ENCODE measurements around the gene WWOX.

The WWOX gene

DNA sequence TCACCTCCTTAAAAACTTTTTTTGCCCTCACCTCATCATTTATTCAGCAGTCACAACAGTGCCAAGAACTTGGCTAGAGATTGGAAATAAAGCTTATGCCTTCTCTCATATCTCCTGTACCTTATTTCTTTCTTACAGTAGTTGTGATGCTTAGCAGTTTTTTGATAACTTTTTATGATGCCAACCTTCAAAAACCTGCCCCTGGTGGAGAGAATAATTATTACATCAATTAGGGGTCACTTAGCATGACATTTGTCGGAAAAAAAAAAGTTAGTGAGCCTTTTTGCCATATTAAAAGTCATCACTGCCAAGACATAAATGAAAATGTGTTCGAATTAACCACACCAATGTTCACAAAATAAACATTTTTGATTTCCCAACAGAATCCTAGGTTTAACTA is 296.6 kb downstream of the WWOX start:
- DNase-seq (ENCODE audit: low read depth in 2 of 2), result no peak

DNA sequence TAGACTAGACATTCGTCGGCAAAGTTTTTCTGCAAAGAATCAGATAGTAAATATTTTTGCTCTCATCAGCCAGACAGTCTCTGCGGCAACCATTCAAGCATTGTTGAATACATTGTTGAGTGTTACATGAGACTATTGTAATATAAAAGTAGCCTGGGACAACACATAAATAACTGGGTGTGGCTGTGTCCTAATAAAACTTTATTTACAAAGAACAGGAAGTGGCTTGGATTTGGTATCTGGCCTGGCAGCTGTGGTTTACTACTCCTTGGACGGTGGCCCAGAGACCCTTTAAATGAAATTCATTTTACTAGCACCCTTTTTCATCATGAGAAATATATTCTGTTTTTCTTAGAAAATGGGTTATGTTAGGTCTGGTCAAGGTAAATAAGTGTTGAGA is 297.2 kb downstream of the WWOX start:
- DNase-seq (ENCODE audit: low read depth in 2 of 2), result no peak

DNA sequence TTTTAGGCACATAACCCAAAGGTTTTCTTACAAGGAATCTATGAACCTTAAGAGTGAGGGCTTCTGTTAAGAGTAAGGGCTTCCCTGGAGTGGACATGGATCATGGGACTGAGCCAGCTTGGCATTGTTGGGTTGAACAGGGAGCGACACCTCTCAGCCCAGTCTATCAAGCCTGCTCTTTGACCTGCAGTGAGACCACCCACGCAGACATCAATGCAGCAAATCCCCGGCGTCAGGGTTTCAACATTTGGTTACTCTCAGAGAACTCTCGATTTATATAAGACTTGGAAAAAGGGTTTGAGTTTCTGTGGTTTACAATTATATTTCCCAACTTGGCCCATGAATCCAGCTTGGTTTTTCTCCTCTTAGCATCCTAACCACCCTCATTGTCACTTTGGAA is 299.9 kb downstream of the WWOX start:
- no peak for DNase-seq (ENCODE audit: low read depth in 2 of 2)

DNA sequence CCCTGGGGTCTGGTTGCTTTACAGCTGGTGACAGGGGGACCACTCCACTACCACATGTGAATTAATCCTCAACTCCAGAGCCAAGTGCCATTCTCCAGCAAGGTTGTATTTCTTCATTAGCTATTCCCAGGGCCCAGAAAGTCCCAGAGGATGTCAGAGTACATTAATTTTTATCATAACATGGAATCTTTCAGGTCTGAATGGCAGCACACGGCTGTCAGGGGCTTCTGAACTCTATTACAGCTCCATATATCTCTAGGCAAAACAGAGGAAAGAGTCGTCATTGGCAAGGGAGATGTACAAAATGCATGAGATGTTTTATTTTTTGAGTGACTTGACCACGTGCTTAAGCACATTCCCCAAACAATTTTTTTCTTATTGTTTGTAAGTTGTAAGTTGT is 303.4 kb downstream of the WWOX start:
- no peak for DNase-seq (ENCODE audit: low read depth in 2 of 2)

DNA sequence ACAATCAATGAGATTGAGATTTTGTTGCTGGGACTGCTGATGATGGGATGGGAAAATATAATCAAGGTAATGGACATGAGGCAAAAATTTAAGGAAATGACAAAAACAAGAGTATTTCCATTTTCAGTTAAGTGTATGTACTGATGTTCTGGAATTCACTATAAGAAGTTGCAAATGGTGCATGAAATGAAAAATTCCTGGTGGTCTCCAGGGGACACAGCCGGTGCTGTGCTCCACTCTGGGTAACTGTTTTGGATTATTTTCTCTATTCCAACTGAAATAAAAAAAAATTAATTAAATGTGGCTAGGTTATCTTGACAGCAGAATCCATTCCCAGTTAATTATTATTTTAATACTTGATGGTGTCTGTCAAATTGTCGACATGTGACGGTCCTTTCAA is 305.6 kb downstream of the WWOX start:
- no peak for DNase-seq (ENCODE audit: low read depth in 2 of 2)

DNA sequence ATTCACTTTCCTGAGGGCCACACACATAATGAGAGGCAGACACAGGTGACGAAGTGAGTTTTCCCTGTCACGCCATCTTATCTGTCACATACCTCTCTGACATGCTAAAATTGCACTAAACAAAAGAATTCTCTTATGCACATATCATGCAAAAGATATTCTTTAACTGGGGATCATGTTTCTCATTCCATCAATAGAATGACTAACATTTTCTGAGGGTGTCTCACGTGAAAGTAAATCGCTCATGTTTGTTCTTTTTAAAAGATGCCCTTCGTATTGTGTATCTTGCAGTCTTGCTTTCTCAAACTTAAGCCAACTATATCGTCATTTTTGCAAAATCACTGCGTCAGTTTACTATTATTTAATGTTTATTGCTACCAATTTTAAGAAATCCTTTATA is 306.4 kb downstream of the WWOX start:
- DNase-seq (ENCODE audit: low read depth in 2 of 2), result no peak

DNA sequence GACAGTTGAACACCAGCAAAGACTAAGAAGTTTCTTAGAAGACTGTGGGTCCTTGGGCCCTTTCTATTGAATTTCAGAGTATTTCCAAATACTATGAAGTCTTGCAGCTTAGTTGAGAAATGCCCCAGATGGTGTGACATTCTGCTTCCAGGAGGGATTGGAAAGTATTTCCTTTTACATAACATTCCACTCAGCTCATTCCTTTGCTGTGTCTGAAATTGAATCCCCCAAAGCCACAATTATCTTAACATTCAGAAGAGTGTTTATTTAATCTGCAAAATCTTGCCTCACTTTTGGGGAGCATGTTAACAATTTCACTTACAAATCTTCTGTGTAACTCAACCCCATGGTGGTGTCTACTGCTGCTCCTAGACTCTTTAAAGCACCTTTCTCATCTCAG is 307.7 kb downstream of the WWOX start:
- DNase-seq (ENCODE audit: low read depth in 2 of 2), result no peak

DNA sequence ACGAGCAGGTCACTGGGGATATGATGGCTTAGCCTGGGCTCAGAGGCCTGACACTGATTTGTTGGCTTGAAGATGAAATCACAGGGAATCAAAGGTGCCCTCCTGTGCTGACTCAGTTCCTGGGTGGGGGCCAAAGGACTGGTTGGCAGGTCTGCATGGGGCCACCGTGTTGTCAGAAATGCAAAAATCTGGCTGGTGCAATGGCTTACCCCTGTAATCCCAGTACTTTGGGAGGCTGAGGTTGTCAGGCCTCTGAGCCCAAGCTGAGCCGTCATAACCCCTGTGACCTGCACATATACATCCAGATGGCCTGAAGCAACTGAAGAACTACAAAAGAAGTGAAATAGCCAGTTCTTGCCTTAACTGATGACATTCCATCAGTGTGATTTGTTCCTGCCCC is 314.2 kb downstream of the WWOX start:
- no peak for DNase-seq (ENCODE audit: low read depth in 2 of 2)

DNA sequence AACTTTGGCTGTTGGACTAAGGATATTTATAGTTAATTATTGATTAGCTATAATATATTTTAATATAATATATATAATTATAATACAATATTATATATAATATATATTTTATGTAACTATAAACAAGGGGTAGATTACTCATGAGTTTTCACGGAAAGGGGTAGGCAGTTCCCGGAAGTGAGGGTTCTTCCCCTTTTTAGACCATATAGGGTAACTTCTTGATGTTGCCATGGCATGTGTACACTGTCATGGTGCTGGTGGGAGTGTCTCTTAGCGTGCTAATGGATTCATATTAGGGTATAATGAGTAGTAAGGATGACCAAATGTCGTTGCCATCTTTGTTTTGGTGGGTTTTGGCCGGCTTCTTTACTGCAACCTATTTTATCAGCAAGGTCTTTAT is 315.6 kb downstream of the WWOX start:
- DNase-seq (ENCODE audit: low read depth in 2 of 2), result no peak

DNA sequence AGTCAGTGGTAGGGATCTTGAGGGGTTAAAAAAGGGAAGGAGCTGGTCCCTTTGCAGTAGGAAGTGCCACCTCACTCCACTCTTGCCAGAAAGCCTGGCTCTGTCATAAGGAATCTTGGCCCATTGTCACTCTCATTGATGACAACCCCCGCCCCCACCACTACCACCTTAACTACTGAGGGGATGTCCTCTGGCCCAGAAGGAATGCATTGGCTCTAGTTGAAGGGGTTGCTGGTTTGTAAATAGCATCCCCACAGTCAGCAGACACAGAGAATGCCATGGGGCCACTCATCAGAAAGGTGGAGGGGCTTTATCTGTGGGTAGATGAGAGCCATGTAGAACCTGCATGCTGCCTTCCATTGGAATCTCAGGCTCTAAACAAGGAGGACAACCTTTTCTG is 316.2 kb downstream of the WWOX start:
- DNase-seq (ENCODE audit: low read depth in 2 of 2), result no peak

DNA sequence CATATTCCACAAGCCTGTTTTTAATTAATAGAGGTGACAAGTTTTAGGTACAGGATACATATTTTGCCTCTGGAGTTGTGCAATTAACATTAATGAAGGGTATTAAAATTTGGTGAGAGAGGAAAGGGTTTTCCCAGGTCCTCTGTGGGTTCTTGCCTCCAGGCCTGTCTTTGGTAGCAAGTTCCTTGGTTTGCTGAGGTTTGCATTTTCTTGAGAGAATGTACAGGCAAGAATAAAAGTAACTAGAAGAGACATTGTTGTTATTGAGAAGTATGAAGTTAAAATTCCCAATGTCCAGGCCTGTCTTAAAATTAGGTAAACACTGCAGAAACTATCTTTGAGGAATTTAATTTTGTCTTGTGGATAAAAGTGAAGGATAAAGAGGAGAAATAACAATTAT is 316.9 kb downstream of the WWOX start:
- DNase-seq (ENCODE audit: low read depth in 2 of 2), result no peak

DNA sequence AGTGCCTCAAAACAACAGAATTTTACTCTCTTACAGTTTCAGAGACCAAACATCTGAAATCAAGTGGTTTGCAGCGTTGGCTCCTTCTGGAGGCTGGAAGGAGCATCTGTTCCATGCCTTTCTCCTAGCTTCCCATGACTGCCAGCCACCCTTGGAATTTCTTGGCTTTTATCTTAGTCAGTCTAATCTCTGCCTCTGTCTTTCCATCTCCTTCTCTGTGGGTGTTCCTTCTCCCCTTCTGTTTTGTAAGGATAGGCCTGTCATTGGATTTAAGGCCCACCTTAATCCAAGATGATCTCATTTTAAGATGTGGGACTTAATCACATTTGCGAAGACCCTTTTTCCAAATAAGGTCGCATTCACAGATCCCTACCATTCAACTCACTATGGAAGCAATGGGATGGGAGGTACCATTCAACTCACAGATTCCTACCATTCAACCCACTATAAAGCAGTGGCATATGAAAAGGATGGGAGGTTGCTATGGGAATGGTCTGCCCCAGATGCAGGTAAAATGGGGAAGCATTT is 321.8 kb downstream of the WWOX start:
- no peak for DNase-seq (ENCODE audit: low read depth in 2 of 2)

DNA sequence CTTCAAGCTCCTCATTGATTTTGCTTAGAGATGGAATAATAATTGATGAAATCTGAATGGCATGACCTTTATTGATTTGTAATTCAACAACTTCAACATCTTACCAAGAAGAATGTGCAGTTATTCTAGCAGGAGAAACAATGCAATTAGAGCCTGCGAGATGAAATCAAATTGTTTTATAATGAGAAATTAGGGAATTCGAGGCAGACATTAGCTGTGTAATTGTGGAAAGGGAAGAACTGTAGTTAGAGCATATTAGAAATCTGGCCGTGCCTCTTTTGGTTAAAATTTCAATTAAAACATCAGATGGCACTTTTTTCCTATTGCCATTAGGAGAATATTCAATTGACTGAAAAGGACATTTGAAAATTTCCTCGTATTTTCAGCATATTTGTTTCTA is 325.8 kb downstream of the WWOX start:
- DNase-seq (ENCODE audit: low read depth in 2 of 2), result no peak

DNA sequence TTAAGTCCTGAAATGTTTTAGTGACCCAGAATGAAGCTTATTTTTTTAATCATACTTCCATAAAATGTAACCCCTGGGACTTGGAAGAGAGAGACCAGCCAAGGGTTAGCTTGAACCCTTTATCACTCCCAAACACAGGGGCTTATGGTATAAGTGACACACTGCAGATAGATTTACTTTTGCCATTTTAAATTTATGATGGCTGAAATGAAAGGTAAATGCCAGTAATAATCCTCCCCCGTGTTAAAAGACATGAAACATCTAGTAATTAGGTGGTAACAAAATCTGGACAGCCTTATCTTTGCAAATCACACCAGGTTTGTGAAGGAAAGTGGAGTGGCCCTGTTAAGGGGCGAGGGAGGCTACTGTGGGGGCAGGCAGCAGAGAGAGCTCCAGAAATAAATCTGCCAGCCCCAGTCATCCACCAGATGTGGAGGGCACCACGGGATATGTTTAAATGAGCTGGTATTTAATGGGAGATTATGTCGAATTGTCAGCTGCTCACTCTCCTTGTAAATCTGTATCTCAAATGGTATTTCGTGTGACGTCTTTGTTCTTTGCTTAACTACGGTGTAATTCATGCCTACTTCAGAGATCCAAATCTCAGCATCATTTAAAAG is 326.5 kb downstream of the WWOX start:
- DNase-seq (ENCODE audit: low read depth in 2 of 2), result no peak

DNA sequence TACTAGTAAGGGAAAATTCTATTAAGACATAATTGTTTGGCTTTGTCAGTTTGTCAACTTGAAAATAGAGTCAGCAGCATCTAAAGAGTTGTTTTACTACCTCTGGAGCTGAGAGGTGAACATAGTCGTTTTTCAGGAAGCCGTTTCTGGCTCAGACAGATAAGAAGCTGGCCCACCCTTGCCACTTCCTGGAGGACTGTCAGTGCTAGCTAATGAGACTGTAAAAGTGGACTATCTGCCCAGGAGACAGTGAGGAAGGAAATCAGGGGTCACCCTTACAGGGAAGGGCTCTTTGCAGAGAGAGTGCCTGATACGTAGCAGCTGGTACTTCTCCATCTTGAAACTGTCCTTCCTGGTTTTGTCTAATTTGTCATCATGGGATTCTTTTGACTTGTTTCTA is 328.7 kb downstream of the WWOX start:
- DNase-seq (ENCODE audit: low read depth in 2 of 2), result no peak

DNA sequence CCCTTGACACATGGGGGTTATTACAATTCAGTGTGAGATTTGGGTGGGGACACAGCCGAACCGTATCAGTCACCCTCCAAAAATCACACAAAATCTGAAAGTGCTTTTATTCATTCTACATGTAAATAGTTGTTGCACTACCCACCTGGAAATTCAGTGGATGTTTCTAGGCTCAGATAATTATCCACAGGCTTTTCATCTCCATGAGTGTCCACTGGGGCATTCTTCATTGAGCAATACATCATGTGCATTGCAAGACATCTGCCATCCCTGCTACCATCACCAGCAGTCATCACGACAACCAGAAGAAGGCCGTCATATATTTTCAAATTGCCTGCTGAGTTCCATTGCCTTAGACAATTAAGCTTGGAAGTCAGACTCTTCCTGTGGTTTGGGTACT is 330.8 kb downstream of the WWOX start:
- DNase-seq (ENCODE audit: low read depth in 2 of 2), result no peak

DNA sequence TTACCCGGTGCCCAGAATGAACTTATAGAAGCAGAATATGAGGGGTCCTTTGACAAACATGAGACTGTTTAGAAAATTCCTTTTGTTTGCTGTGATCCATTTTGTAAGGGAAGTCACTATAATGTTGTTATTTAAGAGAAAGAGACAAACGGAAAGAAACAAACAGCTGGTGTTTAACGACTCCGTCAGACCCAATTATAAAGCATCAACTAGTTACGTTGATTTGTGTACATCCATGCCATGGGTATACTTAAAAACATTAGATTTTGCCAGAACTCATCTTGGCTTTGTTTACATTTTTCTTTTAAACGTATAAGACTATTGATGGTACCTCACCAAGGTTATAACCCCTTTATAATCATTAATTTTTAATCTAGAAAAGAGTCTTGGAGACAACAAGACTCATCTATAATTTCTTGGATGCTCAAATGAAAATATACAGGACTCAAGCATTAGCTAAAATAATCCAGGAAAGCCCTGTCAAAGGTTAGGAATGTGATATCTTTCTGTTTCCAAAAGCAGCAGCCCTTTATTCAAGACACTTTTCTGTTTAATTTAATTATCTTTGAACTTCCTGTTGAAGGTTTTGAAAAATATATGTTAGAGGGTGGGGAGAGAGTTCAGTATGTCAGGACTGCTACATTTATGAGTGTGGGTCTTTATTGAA is 331.7 kb downstream of the WWOX start:
- DNase-seq (ENCODE audit: low read depth in 2 of 2), result no peak

DNA sequence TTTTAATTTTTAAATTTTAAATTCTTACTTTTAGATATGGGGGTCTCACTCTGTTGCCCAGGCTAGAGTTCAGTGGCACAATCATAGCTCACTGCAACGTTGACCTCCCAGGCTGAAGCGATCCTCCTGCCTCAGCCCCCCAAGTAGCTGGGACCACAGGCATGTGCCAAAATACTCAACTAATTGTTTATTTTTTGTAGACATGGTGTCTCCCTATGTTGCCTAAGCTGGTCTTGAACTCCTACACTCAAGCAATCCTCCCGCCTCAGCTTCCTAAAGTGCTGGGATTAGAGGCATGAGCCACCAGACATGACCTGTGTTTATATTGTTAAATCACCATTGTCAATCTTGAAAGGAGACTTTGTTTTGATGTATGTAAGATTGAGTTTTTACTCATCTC is 332.2 kb downstream of the WWOX start:
- DNase-seq (ENCODE audit: low read depth in 2 of 2), result no peak

DNA sequence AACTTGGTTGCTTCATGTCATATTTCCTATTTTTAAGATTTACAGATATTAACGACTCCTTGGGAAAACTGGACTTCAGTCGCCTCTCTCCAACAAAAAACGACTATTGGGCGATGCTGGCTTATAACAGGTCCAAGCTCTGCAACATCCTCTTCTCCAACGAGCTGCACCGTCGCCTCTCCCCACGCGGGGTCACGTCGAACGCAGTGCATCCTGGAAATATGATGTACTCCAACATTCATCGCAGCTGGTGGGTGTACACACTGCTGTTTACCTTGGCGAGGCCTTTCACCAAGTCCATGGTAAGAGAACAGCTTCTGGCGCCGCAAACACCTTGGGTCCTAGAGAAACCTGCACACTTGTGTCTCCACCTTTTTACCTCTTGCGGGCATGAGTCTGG is 333.0 kb downstream of the WWOX start:
- no peak for DNase-seq (ENCODE audit: low read depth in 2 of 2)

DNA sequence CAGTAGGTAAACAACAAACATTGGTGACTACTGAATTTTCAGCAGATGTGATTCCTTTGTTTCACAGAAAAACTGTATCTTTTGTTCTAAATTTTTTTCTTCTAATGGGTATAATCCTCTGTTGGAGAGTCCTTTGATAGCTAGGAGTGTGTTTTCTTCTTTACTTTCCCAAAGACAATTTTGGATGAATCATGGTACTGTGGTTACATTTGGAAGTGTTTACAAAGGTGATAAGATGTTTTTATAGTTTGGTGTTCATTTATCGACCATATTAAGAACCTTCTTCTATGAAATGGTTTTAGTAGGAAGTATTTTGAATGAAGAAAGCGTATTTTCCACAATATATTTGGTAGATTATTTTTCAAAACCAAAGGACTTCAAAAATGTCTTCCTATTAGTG is 333.7 kb downstream of the WWOX start:
- DNase-seq (ENCODE audit: low read depth in 2 of 2), result no peak

DNA sequence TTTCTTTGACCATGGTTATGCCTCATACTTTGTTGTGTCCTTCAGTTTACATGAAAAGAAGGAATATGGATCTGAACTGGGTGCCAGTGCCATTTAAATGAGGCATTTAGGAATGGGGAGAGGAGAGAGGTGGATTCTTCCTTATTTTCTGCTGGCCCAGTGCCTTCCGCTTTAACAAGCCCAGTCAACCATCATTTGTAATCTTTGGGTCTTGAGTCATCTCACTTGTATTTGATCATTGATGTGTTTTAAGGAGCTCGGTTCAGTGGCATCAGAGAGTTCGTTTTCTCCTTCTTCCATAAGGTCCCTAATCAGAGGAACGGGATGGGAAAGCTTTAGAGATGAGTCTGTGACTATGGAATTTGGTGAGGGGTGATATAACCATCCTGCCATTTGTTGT is 334.9 kb downstream of the WWOX start:
- no peak for DNase-seq (ENCODE audit: low read depth in 2 of 2)

DNA sequence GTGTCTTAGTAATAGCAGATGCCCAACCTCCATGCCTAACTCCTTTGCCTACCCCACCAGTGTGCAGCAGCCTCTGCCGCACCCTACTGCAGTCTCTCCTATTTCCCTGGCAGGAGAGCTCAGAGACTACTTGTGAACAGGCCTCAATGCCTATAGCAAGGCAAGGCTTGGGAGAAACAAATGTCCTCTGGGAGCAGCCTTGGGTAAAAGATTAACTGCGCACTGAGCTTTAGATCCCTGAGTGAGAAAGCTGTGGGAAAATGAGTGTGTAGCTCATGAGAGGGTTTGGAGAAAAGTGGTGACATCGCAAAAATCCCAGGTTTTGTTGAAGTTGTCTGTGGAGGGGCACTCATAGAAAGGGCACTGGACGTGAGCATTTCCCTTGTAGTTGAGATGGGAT is 335.8 kb downstream of the WWOX start:
- no peak for DNase-seq (ENCODE audit: low read depth in 2 of 2)

DNA sequence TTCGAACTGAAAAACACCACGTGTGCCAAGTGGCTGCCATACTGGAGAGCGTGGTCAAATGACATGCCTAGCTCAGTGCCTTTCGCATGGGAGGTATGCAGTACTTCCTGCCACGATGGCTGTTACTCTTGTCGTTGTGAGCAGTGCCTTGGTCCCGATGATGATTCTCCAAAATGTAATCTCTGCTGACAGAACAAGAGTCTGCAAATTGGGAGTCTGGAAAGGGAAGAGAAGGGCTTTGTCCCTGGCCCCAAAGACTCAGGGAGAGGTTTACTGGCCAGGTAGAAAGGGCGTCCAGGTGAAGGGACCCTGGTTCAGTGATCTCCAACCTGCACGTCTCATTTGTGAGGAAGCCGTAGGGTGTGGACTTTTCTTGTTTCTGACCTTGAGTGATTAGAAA is 336.6 kb downstream of the WWOX start:
- no peak for DNase-seq (ENCODE audit: low read depth in 2 of 2)

DNA sequence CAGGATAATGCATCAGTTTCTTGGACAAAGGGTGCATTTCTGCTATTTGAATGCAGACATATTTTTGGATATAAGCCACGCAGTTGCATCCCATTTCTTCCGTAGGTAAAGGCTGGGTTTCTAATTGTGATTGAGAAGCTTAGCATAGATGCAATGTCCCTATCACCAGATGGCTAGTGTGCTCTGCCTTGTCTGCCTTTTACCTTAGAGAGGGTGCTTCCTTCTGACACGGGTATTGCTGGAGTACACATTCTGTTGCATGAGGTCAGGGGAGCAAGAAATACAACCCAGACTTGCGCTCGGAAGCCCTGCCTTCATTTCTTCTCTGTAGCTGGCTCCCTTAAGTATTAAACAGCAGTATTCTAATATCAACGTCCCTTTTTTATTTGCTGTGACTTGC is 337.4 kb downstream of the WWOX start:
- DNase-seq (ENCODE audit: low read depth in 2 of 2), result no peak

Measured in activated CD8-positive, alpha-beta memory T cell treated with anti-CD3 and anti-CD28 coated beads for 4 hours (primary cell).